HG02588 (cell line): ENCODE measurements around the gene USP54.

Experiments
- ATAC-seq: cut with Tn5 transposase; IDR thresholded peaks from one replicate; pipeline ENCODE4 v1.9.1; 2021; ENCODE audit warnings: mild to moderate bottlenecking, moderate library complexity; ENCODE audit not compliant: unreplicated experiment

USP54 gene

GRCh38 chr10:73478636-73479035, 112.5 kb downstream of the USP54 start:
- ATAC-seq, result no peak

- ATAC-seq, result no peak
Measured at GRCh38 chr10:73471226-73471625, 119.9 kb downstream of the USP54 start.

DNA sequence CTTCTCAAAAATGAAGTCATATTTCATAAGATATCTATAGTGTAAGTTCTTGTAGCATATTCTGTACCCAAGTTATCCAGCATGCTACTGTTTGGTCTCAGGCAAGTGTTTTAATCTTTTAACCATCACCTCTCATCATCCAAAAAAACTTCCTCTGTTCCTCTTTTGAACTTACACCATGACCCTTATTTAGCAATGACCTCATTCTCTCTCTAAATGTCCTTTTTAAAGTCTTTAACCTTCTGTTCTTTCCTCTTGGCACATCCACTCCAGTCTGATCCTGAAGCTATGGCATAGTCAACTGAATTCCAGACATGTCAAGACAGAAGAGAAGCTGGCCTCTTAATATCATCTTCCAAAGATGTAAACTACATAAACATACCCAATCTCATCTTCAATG, 121.6 kb downstream of the USP54 start:
- ATAC-seq, result no peak

DNA sequence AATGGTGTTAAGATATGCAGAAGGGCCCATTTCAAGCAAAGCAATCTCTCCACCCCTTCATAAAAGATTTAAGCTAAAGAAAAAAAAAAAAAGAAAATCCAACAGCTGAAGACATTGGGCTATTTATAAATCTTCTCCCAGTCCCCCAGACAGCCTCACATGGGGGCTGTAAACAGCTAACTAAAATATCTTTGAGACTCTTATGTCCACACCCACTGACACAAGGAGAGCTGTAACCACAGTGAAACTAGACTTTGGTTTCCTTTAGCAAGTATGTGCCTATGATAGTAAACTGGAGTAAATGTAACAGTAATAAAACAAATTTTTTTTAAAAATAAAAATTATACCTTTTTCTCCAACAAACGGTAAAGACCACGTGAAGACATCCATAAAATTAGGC, 123.9 kb downstream of the USP54 start:
- ATAC-seq, result peak; percentile 50

DNA sequence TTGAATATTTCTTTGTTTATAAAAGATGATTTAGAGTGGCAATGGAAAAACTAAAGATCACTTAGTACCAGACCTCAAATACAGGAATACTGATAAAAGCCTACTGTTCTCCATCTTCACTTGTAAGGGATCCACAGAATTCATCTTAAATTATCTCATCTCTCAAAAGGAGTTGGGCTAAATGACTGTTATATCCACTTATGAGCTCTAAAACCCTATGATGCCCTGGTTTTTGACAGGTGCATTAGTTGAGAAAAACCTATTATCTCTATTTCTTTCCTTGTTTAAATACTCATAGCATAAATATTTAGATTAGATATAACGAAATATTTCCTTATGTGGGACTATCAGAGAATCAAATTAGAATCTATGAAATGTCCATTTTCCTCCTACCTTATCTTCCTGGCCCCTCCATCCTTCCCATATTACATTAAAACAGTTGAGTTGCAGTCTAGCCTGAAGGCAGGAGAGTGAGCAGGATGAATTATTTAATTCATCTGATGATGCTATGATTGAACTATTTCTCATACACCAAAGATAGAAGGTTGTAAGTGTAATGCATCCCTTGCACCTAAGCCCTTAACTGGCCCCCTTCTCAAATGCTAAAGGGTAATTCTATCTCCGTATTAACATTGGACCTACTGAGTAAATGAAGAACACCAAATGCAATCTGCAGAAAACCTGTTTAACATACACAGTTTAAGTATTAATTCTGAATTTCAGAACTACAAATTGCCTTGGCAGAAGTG, 125.0 kb downstream of the USP54 start:
- no peak for ATAC-seq

- ATAC-seq, result no peak
Measured at GRCh38 chr10:73460897-73461296, 130.2 kb downstream of the USP54 start.

DNA sequence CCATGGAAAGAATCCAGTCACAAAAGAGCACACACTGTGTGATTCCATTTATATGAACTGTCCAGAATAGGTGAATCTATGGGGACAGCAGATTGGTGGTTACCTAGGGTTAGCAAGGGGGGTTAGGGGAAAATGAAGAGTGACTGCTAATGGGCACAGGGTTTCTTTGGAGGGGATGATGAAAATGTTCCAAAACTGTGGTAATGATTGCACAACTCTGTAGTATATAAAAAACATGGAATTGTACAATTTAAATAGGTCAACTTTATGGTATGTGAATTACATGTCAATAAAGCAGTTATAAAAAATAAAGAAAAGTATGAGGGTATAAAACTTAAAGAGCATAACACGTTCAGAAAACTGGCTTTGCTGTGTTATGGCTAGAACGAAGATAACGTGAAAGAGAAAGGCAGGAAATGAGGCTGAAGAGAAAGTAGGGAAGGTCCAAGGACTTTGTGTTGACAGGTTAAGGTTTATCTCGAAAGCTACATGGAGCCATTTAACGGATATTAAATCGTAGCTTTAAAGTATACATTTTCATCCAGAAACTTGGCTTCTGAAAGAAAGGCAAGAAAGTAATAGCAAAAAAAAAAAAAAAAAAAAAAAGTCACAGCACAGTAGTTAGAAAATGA, 131.3 kb downstream of the USP54 start:
- ATAC-seq, result no peak

DNA sequence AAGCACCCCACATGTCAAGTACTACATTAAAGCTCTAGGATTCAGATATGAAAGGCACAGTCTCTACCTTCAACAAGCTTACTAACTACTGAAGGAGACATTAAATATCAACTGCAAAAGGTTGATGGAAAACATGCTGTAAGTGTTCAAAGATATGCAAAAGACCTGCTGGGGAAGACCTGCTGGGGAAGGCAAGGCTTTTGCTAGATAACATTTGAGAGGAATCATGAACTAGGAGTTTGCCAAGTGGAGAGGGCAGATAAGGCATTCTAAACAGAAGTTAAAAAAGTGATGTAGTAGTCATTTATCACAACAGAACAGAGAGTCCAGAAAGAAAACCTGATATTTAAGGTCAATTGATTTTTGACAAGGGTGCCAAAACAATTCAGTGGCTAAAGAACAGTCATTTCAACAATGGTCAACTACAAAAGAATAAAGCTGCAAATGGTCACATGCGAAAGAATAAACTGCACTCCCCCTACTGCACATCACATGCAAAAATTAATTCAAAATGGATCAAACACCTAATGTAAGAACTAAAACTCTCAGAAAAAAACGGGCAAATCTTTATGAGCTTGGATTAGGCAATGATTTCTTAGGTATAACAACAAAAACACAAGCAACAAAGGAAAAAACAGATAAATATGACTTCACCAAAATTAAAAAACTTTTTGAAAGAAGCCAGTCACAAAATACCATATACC, 134.8 kb downstream of the USP54 start:
- ATAC-seq, result no peak

GRCh38 chr10:73449113-73449512, 142.0 kb downstream of the USP54 start:
- no peak for ATAC-seq

GRCh38 chr10:73448384-73448783, 142.8 kb downstream of the USP54 start:
- no peak for ATAC-seq
